Stimulated activated CD8-positive, alpha-beta memory T cell treated with anti-CD3 and anti-CD28 coated beads, Interleukin-4, amount 100 ng/mL, for 1 hour (primary cell): ENCODE data around the gene RNF220.

Experiments
- DNase-seq, 2 donors: peaks; one replicate each; pipeline ENCODE4 v3.0.0-alpha.2; 2020; ENCODE audit warnings: low read depth in 2 of 2, low spot score in 1 of 2

RNF220 gene

DNA sequence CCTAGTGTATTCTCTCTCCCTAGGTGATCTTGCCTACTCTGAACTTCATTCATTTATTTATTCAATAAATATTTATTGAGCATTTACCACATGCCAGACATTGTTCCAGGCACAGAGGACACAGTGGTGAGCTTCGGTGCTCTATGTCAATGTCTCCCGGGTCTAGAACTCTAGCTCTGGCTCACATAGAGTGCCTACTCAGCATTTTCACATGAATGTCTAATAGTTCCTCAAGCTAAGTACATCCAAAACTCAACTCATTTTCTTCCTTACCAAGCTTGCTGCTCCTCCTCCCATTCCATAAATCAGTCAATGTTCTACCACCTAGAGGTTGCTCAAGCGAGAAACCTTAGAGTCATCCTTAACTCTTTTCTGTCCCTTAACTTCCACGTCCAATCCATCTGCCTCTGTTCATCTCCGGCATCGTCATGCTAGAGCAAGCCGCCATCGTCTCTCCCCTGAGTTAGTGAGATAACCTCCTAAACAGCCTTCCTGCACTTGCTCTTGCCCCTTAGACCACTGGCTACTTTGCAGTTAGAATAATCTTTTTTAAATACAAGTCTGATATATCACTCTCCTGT is 201.7 kb downstream of the RNF220 start:
- no peak for DNase-seq

DNA sequence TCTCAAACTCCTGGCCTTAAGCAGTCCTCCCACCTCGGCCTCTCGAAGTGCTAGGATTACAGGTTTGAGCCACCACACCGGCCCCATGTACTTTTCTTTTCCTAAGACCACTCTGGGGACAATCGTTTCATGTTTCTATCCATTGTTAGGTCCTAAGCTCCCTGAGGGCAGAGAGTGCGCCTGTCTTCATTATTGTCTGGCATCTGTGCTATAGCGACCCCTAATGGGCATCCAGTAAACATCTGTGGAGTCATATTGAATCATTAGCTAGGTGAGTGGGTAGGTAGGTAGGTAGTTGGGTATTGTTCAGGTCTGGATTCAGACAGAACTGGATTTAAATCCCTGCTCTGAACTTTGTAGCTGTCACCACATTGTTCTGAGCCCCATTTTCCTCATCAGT is 203.1 kb downstream of the RNF220 start:
- DNase-seq = no peak

DNA sequence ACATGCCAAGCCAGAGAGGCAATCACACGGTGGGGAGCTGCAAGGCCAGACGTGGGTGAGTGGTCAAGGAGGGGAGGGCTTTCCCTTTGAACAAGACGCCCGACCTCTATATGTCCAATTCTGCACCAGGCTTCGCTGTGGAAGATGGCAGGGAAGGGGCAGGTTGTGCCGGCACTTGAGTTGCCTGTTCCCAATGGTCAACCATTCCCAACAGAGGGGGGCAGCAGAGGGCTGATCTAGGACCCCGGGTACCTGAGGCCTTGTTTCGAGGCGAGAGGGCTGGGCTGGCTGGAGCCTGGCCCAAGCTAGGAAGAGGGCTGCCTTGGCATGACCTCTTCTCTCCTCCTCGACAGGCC is 204.3 kb downstream of the RNF220 start:
- peak in 1 of 2 donors; percentile 5 for DNase-seq

DNA sequence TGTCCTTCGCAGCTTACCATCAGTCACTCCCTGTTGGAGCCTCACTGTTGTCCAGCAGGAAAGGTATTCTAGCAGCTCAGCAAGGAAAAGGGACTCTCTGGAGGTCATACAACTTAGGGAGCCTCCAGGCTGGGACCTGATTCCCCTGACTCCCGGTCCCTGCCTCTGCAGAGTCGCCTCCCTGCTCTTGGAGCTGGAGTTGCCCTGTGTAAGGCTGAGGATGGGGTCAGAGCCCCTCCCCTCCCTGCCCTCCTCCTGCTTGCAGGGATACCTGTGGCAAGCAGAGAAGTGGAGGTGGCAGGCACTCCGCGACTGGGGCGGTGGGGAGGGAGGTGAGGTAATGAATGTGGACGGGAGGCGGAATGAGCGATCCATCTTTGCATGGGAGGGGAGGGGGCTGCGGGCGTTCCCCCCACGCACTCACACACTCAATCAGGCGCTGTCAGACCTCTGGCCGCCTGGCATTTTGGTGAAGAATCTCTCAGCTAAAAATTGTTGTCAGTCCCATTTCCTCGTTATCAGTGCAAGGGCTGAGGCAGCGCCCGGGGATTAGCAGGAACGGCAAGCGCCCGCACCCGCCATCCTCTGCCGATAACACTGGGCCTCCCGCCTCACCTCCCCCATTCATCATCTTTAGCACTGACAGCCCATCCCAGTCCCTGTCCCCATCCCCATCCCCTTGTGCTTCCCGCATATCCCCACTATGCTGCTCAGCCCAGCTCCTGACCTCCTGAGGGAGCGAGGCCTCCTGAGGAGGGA is 204.9 kb downstream of the RNF220 start:
- DNase-seq = no peak

DNA sequence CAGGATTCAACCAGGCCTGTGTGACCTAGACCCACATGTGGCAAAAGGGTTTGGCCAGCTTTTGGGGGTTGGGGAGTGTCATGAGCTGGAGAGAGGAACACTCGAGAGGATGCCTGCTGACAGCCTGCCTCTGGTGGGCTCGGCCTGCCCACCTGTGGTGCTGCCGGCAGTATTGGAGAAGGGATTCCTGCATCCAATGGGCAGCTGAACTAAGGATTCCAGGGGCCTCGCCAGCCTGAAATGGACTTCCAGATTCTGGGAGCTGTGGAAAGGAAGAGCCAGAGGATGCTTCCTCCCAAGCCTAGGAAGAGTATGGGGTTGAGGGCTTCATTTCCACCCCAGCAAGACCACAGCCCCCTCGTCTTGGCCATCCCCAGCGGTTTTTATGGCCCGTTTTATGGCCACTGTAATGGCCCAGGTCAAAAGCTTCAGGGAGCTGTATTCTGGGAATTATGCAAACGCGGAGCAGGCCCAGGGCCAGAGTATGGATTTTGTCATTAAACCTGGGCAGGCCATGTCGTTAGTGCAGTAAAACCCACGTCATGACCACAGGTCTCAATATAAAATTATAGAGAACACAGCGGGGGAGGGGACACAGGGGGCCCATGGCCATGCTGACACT is 205.6 kb downstream of the RNF220 start:
- DNase-seq = no peak

DNA sequence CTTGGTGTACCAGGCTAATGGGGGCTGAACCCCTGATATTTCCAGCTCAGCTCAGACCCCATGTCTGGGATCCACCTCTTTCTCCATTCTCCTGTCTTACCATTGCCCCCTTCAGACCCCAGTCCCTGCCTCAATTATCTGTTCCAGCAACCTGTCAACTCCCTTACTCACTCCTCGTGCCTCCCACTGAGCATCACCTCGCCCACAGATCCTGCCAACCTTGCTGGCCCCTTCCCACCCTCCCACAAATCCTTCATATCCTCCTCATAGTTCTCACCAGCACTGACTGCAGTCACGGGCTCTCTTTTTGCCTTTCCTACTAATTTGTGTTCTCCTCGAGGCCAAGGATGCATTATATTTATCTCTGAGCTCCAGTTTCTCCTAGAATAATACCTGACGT is 206.4 kb downstream of the RNF220 start:
- no peak for DNase-seq

DNA sequence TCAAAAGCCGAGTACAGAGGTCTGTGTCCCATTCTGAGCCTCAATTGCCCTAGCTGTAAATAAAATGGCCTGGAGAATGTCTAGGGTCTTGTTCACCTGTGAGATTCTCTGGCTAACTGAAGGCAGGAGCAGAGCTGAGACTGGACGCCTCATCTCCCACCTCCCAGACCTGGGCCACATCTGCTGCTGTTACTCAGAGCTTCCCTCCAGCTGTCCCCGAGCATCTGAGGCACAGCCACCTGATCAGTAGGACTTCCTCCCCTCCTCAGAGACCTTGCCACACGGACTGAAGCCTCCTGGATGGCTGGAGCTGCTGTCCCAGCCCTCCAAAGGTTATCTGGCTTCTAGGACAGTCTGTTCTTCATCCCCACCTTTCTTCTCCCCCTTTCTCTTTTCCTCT is 206.8 kb downstream of the RNF220 start:
- DNase-seq = no peak

DNA sequence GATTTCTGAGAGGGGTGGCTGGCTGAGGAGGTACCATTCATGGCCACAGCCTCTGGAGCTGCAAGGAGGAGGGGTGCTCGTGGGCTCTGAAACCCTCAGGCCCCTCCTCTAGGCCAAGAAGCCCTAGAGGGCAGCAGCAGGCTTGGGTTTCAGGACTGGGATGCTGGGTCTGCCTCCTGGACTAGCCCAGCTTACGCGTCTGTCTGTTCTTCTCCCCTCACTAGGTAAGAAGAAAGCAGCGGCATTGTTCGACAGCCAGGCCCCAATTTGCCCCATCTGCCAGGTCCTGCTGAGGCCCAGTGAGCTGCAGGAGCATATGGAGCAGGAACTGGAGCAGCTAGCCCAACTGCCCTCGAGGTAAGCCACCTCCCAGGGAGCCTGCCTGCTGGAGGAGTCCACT is 208.9 kb downstream of the RNF220 start:
- DNase-seq = no peak

DNA sequence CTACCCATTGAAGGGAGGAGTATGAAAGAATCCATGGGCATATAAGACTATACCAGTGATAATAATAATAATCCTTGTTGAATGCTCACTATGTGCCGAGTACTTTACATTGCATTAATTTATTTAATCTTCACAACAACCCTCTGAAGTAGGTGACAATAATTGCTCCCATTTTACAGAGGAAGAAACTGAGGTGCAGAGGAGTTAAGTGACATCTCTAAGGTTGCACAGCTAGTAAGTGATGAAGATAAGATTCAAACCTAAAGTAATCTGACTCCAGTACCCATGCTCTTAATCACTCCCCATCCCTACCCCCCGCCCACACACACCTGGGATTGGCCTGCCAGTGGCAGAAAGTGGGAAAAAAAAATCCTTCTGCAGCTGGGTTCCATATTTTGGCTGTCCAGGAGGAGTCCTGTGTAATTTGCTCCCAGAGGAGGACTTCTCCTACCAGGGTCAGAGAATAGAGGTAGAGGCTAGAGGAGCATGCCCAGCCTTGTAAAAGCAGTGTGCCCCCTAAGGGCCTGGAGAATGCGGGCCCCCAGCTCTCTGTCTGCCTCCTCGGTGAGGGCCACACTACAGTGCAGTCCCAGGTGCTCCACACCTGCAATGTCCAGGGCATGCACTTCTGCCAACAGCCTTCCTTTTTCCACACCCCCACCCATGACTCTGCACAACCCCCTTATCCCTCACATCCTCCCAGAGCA is 211.4 kb downstream of the RNF220 start:
- no peak for DNase-seq

DNA sequence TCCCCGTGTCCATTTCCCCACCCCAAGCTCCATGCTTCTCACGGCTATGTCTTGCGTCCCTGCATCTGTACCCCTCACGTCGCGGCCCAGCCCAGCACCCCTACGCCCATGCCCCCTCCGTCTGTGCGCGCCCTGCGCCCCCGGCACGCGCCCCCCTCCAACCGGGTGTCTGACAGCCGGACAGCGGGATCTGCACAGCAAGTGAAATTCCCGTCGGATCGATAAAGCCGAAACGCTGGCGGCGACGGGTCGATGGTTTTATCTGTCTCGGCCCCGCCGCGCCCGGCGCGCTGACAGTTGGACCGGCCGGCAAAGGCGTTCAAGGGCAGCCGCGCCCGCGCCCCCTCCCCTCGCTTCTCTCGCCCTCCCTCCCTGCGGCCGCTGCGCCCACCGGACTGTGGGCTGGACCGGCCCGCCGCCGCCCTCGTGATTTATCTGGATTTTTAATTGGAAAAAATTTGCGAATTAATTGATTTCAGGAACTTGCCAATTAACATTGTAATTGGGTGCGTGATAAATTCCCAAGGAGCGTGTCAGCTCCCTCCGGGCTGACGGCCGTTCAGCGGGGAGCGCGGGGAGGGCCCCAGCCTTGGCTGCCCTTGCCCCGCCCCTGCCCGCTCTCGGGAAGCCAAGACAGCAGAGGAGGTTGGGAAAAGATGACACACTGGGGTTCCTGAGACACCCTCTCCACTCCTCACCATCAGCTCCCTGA is 212.1 kb downstream of the RNF220 start:
- DNase-seq = no peak

DNA sequence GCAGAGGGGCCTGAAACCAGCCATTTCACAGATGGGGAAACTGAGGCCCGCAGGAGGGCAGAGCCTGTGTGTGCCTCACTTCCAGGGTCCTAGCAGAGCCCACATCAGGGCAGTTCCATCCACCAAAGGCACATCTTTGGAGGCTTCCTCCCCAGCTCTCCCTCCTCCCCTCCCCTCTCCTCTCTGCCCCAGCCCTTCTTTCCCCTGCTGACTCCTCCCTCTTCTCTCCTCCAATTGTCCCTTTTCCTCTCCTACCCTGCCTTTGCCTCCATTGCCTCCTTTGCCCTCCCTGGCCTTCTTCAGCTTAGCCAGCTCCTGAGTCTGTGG is 212.6 kb downstream of the RNF220 start:
- DNase-seq = no peak

DNA sequence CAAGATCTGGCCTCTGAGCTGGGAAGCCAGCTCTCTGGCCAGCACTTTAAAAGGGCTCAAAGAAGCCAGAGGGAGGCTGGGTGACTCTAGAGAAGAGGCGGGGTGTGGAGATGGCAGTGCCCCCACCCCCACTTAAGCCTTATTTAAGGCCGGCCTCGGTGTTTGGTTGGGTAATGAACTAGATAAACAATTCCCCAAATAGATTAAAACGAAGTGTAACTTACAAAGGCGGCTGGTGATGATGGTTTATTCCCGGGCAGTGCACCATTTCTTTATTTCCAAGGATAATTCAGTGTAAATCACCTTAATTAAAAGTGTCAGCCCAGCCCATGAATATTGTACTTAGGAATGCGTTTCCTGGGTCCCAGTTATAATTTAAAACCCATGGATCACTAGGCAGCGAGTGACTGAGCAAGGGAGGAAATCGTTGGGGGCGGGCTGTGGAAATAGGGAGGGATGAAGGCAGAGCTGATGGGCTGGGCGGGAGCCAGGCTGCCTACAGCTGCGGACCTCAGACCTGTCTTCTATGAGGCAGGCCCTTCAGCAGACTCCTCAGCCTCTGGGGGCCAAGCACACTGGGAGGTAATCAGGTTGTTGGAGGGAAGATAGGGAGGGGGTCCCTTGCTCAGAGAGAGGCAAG is 214.3 kb downstream of the RNF220 start:
- DNase-seq = no peak

DNA sequence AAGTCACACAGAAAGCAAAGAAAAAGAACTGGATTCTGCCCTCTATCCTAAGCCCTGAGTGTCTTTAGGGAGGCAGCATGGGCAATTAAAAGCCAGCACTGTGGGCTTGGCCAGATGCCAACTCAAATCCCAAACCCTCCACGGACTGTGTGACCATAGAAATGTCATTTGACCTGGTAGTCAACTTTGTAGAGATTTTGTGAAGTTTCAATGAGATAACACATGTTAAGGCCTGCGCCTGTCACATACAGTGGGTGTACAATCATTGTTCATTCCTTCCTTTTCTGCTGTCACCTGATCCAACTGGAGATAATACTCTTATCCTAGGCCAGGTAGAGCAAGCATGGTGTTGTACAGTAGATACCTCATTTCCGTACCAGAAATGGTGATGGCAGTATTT is 215.0 kb downstream of the RNF220 start:
- DNase-seq = no peak

DNA sequence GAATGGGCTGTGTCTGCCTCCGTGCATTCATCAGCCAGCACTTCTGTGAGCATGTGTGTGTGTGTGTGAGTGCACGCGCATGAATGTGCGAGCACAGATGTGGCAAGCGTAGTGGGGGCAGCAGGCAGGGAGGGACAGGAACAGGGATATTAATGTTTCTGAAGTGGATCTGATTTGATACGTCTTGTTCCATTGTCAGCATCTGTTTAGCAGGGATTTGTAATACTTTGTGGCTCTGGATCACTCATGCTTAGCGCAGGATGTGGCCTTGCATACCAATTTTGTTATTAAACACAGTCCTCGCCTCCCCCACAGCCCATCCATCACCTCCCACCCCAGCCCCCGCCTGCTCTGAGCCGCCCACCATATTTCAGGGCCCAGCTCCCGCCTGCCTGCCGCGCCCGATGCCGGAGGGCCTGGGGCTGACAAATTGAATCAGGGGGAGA is 216.8 kb downstream of the RNF220 start:
- DNase-seq = no peak

DNA sequence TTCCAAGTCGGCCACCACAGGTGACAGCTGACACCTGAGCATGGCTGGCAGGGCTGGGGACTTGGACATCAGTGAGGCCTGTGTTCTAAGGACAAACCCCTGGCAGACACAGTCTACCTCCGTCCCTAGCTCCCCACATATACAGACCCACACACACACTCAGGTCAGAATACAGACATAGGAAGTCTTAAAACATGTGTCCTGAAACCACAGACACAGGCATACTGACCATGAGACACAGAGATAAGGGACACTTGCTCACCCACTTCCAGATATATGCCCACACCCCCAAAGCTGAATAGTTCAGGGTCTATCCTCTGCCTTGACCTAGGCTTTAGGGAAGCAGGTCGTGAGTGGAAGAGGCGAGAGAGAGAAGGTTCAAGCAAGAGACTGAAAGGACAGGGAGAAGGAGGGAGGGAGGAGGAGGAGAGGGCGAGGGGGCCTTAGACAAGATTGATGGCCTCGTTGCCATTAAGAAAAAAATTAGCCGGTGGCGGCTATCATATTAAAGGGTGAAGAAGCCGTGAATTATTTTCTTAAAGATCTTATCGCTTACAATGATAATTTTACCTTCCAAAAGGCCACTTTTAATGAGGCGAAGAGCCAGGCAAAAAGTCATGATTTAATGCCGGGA is 219.3 kb downstream of the RNF220 start:
- no peak for DNase-seq

DNA sequence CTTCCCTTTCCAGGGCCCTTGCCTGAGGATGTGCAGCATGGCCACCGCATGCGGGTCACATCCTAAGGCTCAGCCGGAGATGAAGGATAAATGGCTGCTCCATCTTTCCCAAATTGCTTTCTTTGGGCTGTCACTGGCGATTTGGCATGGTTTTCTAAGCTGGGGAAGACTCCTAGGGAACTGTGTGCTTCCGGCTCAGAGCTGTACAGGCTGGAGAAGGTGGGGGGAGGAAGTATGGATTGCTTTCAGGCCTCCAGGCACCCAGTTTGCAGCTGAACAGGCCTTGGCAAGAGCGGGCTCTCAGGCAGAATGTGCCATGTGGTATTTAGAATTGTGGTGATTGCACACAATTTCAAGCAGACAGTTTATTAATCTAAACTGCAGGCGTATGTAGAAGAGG is 220.3 kb downstream of the RNF220 start:
- DNase-seq = no peak

DNA sequence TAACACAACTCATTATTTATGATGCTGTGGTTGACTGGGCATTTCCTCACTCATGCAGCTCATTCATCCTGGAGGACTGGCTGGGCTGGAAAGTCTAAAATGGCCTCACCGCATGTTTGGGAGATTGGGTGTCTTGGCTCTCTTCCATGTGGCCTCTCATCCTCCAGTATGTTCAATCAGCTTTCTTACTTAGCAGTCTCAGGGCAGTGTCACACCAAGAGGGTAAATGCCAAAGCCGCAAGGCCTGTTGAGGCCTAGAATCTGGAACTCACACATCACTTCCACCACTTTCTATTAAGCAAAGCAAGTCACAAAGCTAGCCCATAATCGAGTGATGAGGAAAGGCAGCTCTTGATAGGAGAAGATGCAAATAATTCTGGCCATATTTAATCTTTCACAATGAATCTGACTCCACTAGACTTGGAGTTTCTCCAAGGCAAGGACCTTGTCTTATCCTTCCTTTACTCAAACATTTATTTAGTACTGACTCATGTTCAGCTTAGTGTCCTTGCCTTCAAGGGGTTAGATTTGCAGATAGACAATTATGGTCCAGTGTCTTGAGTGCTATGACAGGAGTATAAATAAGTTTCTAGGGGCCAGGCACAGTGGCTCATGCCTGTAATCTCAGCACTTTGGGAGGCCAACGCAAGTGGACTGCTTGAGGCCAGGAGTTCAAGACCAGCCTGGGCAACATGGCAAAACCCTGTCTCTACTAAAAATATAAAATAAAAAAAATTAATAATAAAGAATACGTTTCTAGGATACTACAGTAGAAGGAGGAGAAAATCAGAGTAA is 224.1 kb downstream of the RNF220 start:
- DNase-seq = no peak

DNA sequence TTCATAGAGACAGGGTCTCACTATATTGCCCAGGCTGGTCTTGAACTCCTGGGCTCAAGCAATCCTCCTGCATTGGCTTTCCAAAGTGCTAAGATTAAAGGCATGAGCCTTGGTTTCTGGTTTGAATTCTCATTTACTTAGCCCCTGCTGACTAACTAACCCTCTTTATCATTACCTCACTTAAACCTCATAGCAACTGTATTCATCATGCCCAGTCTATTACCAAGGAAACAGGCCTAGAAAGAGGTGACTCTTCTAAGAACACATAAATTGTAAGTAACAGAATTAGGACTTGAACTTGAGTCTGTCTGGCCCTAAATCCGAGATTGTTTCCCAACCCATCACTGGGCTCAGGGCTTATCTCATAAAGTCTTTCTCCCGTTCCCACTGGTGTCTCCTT is 225.1 kb downstream of the RNF220 start:
- DNase-seq = no peak

DNA sequence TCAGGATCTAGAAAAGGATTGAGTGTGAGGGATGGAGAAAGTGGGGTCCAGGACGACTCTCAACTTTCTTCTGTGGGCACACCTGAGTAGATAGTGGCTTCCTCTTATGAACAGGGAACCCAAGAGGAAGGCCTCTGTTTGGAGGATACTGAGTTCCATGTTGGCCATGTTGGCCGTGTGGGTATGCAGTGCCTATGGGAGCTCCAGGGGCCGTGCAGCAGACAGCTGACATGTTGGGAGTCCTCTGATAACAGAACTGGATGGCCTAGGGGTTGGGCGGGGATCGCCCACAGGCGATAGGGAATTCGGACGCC is 226.2 kb downstream of the RNF220 start:
- no peak for DNase-seq
